Muscle layer of colon (tissue), 2 donors: ENCODE measurements around the gene SARS2.
A peak's percentile ranks its signal among the peaks of the same experiment; 100 is the strongest.
"Not testable (repeated sequence)": the region's sequence is repeated elsewhere in the genome, so short reads cannot be mapped to it uniquely, and the experiment has no call there.

ENCODE experiments used
- H3K27ac ChIP-seq: one replicate; pipeline ENCODE4 v1.7.0; 2013; ENCODE audit warnings: low read depth, mild to moderate bottlenecking, low read length, moderate library complexity
- H3K27me3 ChIP-seq, 2 donors: one replicate each; pipeline ENCODE4 v1.7.0; 2013; ENCODE audit warnings: low read length in 2 of 2, mild to moderate bottlenecking in 2 of 2; ENCODE audit not compliant: insufficient read depth in 2 of 2, control insufficient read depth in 1 of 2
- H3K36me3 ChIP-seq: one replicate; pipeline ENCODE4 v1.7.0; 2013; ENCODE audit warnings: mild to moderate bottlenecking, low read length; ENCODE audit not compliant: insufficient read depth
- H3K4me1 ChIP-seq: one replicate; pipeline ENCODE4 v1.7.0; 2013; ENCODE audit warnings: mild to moderate bottlenecking, low read length; ENCODE audit not compliant: insufficient read depth
- H3K4me3 ChIP-seq, 2 donors: one replicate each; pipeline ENCODE4 v1.7.0; 2013; ENCODE audit warnings: low read length in 2 of 2, low read depth in 1 of 2, mild to moderate bottlenecking in 1 of 2, moderate library complexity in 1 of 2
- H3K9ac ChIP-seq: one replicate; pipeline ENCODE4 v1.7.0; 2013; ENCODE audit warnings: low read length
- H3K9me3 ChIP-seq: one replicate; pipeline ENCODE4 v1.7.0; 2013; ENCODE audit warnings: mild to moderate bottlenecking, low read length
- donor health status: abdominal sarcoma.
- donor health status: Adenocarcinoma of cecum.

The SARS2 gene

GRCh38 chr19:38898788-38899446, 31.6 kb downstream of the SARS2 start:
- Histone ChIP-seq H3K4me1 (peaks cover 31% of the 10 kb centered on the region), H3K9me3 (no peaks in the 10 kb centered on the region), H3K27ac (peak overlapping the region; percentile 85), H3K27me3 (no peaks in the 10 kb centered on the region), H3K9ac (peak overlapping the region; percentile 73), H3K4me3 (peak overlapping the region; percentile 86 to 97), H3K36me3 (no peaks in the 10 kb centered on the region)

GRCh38 chr19:38894968-38895367, 35.6 kb downstream of the SARS2 start:
- H3K9me3 ChIP-seq = no peaks in the 10 kb centered on the region
- peaks cover 12% of the 10 kb centered on the region for H3K36me3 ChIP-seq
- no peak overlapping the region for H3K4me3 ChIP-seq
- no peaks in the 10 kb centered on the region for H3K27me3 ChIP-seq
- H3K4me1 ChIP-seq = peaks cover 22% of the 10 kb centered on the region
- no peak overlapping the region for H3K27ac ChIP-seq
- H3K9ac ChIP-seq = no peak overlapping the region

GRCh38 chr19:38893341-38893771, 37.2 kb downstream of the SARS2 start:
- Histone ChIP-seq H3K27ac (no peak overlapping the region), H3K4me1 (peaks cover 18% of the 10 kb centered on the region), H3K27me3 (no peaks in the 10 kb centered on the region), H3K4me3 (no peak overlapping the region), H3K9me3 (no peaks in the 10 kb centered on the region), H3K36me3 (peaks cover 28% of the 10 kb centered on the region), H3K9ac (no peak overlapping the region)

DNA sequence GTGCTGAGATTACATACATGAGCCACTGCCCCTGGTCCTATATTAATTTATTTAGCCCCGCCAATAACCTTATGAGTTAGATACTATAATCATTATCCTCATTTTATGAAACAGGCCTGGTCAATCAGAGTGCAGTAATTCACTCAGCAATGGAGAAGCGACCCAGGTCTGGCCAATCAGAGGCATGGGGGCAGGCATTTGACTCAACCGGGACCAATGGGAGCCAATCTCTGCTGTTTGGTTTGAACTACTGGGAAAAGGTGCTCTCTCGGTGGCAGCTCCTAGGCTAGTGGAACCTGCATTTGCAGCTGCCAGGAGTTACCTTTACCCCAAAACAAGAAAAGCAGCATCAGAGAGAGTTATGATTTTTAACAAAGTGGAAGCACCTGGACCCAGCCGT, 37.7 kb downstream of the SARS2 start:
- Histone ChIP-seq H3K27ac (no peak overlapping the region), H3K9ac (no peak overlapping the region), H3K4me1 (peaks cover 13% of the 10 kb centered on the region), H3K4me3 (no peak overlapping the region), H3K36me3 (peaks cover 30% of the 10 kb centered on the region), H3K27me3 (no peaks in the 10 kb centered on the region), H3K9me3 (no peaks in the 10 kb centered on the region)

GRCh38 chr19:38891771-38892170, 38.8 kb downstream of the SARS2 start:
- Histone ChIP-seq H3K27me3 (no peaks in the 10 kb centered on the region), H3K27ac (no peak overlapping the region), H3K36me3 (peaks cover 30% of the 10 kb centered on the region), H3K9me3 (no peaks in the 10 kb centered on the region), H3K4me3 (no peak overlapping the region), H3K4me1 (peaks cover 5% of the 10 kb centered on the region), H3K9ac (no peak overlapping the region)

GRCh38 chr19:38890686-38891085, 39.9 kb downstream of the SARS2 start:
- H3K27me3 ChIP-seq = no peaks in the 10 kb centered on the region
- no peaks in the 10 kb centered on the region for H3K9me3 ChIP-seq
- no peak overlapping the region for H3K27ac ChIP-seq
- H3K4me1 ChIP-seq = no peaks in the 10 kb centered on the region
- H3K4me3 ChIP-seq = no peak overlapping the region
- H3K9ac ChIP-seq = no peak overlapping the region
- H3K36me3 ChIP-seq = peaks cover 30% of the 10 kb centered on the region

GRCh38 chr19:38889803-38890202, 40.8 kb downstream of the SARS2 start:
- no peaks in the 10 kb centered on the region for H3K9me3 ChIP-seq
- no peak overlapping the region for H3K4me3 ChIP-seq
- H3K4me1 ChIP-seq = no peaks in the 10 kb centered on the region
- no peak overlapping the region for H3K9ac ChIP-seq
- peaks cover 30% of the 10 kb centered on the region for H3K36me3 ChIP-seq
- no peak overlapping the region for H3K27ac ChIP-seq
- no peaks in the 10 kb centered on the region for H3K27me3 ChIP-seq

DNA sequence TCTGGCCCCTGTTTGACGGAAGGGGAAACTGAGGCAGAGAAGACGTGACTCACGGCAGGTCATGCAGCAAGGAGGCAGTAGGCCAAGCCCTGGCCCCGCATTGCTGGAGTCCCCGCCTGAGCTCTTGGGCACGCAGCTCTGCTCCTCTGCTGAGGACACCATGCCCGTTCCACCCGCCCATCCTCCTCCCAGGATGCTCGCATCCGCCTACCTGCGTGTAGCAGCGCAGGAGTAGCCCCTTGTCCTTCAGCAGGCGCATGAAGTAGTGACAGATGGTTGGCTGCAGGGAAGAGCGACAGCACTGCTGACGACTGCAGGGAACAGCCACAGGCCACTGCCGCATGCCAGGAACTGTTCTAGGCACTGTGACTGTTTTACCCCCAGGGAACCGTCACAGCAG, 41.7 kb downstream of the SARS2 start:
- Histone ChIP-seq H3K27ac (no peak overlapping the region), H3K4me3 (no peak overlapping the region), H3K4me1 (no peaks in the 10 kb centered on the region), H3K9ac (no peak overlapping the region), H3K9me3 (no peaks in the 10 kb centered on the region), H3K27me3 (no peaks in the 10 kb centered on the region), H3K36me3 (peaks cover 30% of the 10 kb centered on the region)

DNA sequence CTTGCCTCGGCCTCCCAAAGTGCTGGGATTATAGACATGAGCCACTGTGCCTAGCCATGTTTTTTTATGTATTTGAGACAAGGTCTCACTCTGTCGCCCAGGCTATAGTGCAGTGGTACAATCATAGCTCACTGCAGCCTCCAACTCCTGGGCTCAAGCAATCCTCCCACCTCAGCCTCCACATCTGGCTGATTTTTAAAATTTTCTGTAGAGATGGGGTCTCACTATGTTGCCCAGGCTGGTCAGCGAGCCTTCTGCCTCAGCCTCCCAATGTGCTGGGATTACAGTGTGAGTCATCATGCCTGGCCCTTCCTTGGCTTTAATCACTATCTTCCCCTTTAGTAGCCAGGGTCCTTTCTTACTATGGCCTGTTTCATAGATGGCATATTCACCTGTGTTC, 45.9 kb downstream of the SARS2 start:
- not testable (repeated sequence) for H3K27me3 ChIP-seq, H3K4me3 ChIP-seq, H3K27ac ChIP-seq, H3K9me3 ChIP-seq, H3K4me1 ChIP-seq, H3K9ac ChIP-seq
- H3K36me3 ChIP-seq = peaks cover 43% of the 10 kb centered on the region

DNA sequence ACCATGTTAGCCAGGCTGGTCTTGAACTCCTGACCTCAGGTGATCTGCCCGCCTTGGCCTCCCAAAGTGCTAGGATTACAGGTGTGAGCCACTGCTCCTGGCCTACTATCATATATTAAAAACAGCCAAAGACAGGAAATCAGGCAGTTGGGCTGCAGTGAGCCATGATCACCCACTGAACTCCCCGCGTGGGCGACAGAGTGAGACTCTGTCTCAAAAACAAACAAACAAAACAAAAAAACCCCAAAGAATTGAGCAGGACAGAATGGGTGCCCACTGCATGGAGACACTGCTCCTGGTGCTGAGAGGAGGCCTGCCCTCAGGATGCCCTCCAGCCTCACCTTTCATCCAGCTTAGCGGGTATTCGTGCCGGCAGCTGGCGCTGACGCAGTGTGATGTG, 47.3 kb downstream of the SARS2 start:
- no peak overlapping the region for H3K4me3 ChIP-seq
- no peak overlapping the region for H3K27ac ChIP-seq
- no peaks in the 10 kb centered on the region for H3K9me3 ChIP-seq
- no peak overlapping the region for H3K9ac ChIP-seq
- H3K4me1 ChIP-seq = no peaks in the 10 kb centered on the region
- H3K36me3 ChIP-seq = peaks cover 35% of the 10 kb centered on the region
- H3K27me3 ChIP-seq = no peaks in the 10 kb centered on the region

GRCh38 chr19:38880882-38881609, 49.5 kb downstream of the SARS2 start:
- Histone ChIP-seq H3K27ac (no peak overlapping the region), H3K4me3 (no peak overlapping the region), H3K9me3 (no peaks in the 10 kb centered on the region), H3K27me3 (no peaks in the 10 kb centered on the region), H3K9ac (no peak overlapping the region), H3K4me1 (no peaks in the 10 kb centered on the region), H3K36me3 (peaks cover 34% of the 10 kb centered on the region)
